ENCODE data around the gene BCL2.
A peak's percentile ranks its signal among the peaks of the same experiment; 100 is the strongest.

Gene BCL2

GRCh38 chr18:63074981-63075404 is 244.6 kb downstream of the BCL2 start:
- DNase-seq: peak in 5 of 6 experiments; percentile 11 to 60 (median 47)

GRCh38 chr18:63073481-63073880 is 246.1 kb downstream of the BCL2 start:
- DNase-seq: no peak

Measured in stimulated activated naive CD4-positive, alpha-beta T cell (primary cell).